ENCODE data around the gene ESPN.
"Not testable (repeated sequence)": the region's sequence is repeated elsewhere in the genome, so short reads cannot be mapped to it uniquely, and the experiment has no call there.

ESPN gene
- total RNA-seq = 3.1 to 9.4 reads per million in 2 donors

GRCh38 chr1:6424619-6425593, at the start of gene ESPN:
Gene ESPN, plus strand, starts transcription at chr1:6424776. Its CDS starts 180 bp downstream, at chr1:6424956.
- no peak for DNase-seq

GRCh38 chr1:6378096-6378746, 46.4 kb upstream of the ESPN start:
- no peak for DNase-seq

- no peak for DNase-seq
Observed at GRCh38 chr1:6380037-6380436, 44.5 kb upstream of the ESPN start.

- DNase-seq = no peak
Observed at GRCh38 chr1:6384135-6384534, 40.4 kb upstream of the ESPN start.

- DNase-seq = no peak
Observed at GRCh38 chr1:6384962-6385361, 39.6 kb upstream of the ESPN start.

- no peak for DNase-seq
Observed at GRCh38 chr1:6385488-6386191, 38.9 kb upstream of the ESPN start.

- DNase-seq = no peak
Observed at GRCh38 chr1:6386371-6386949, 38.1 kb upstream of the ESPN start.

- no peak for DNase-seq
Observed at GRCh38 chr1:6389971-6390370, 34.6 kb upstream of the ESPN start.

GRCh38 chr1:6391951-6392808, 32.4 kb upstream of the ESPN start:
- DNase-seq = peak in 1 of 5 experiments; percentile 35

- DNase-seq = no peak
Observed at GRCh38 chr1:6392809-6393399, 31.7 kb upstream of the ESPN start.

- peak; percentile 83 to 94 (median 87) for DNase-seq
Observed at GRCh38 chr1:6393400-6394187, 31.0 kb upstream of the ESPN start, which contains the start of gene ACOT7. Gene ACOT7, minus strand, starts transcription at chr1:6393767. Its CDS starts 368 bp downstream, at chr1:6393399.

- DNase-seq = peak in 1 of 5 experiments; percentile 15
Observed at GRCh38 chr1:6395130-6395529, 29.4 kb upstream of the ESPN start.

- not testable (repeated sequence) for DNase-seq
Observed at GRCh38 chr1:6395781-6396244, 28.8 kb upstream of the ESPN start.

GRCh38 chr1:6396998-6397397, 27.6 kb upstream of the ESPN start:
- peak in 1 of 5 experiments; percentile 28 for DNase-seq

- DNase-seq = no peak
Observed at GRCh38 chr1:6397844-6398441, 26.6 kb upstream of the ESPN start.

- no peak for DNase-seq
Observed at GRCh38 chr1:6399294-6399693, 25.3 kb upstream of the ESPN start.

- no peak for DNase-seq
Observed at GRCh38 chr1:6401673-6402072, 22.9 kb upstream of the ESPN start.

GRCh38 chr1:6408023-6408422, 16.6 kb upstream of the ESPN start:
- DNase-seq = no peak

GRCh38 chr1:6409053-6409452, 15.5 kb upstream of the ESPN start:
- DNase-seq = no peak

GRCh38 chr1:6409733-6410132, 14.8 kb upstream of the ESPN start:
- DNase-seq = no peak

Measured in T-helper 2 cell (primary cell).